HepG2 (cell line): ENCODE measurements around the gene ZNF302. TPM values are rescaled to one million over a fixed set of nuclear protein-coding genes. Genes with fewer than 3 reads are reported as not detected.

Source experiments
- ATAC-seq: fragments of 200-7000 bp; cut with Tn5 transposase; 3 replicates; pipeline ENCODE4 v1.9.1; 2020; ENCODE audit warnings: mild to moderate bottlenecking, moderate library complexity
- BruUV-seq: library from RNA; stranded (reverse); fragments of 400-500 nt; replicated peaks from 2 replicates; lab custom pipeline; 2021; lab: Mats Ljungman, UMichigan
- CTCF ChIA-PET: fragments of 300-600 bp; formaldehyde crosslinking; extraction: SDS; loops from one replicate; lab custom pipeline; 2021; ENCODE audit warnings: low total read pairs, inconsistent platforms, low intra/inter-chr PET ratio; lab: Yijun Ruan, JAX
- POLR2A ChIA-PET: fragments of 350-600 bp; sonication (Branson Sonifier 250); formaldehyde crosslinking; loops from one replicate; lab custom pipeline; 2020; ENCODE audit warnings: antibody characterized with exemption, inconsistent platforms; lab: Yijun Ruan, JAX
- DNase-seq: peaks from one replicate; pipeline ENCODE4 v3.0.0-alpha.2; 2015; ENCODE audit warnings: low spot score
- FAIRE-seq: peaks from 3 replicates; lab custom pipeline; 2011; peaks lifted over from hg19 to GRCh38; lab: Jason Lieb, UNC
- H2AFZ ChIP-seq: one replicate; pipeline ENCODE4 v1.6.1; 2011; ENCODE audit warnings: low read length, inconsistent platforms
- H3K27ac ChIP-seq: fragments of 300-600 bp; 3 replicates; pipeline ENCODE4 v1.8.0; 2011; ENCODE audit warnings: mixed run types, mild to moderate bottlenecking, mixed read lengths, low read length, inconsistent platforms; ENCODE audit not compliant: insufficient read depth; ENCODE audit errors: extremely low read length
- H3K27me3 ChIP-seq, 2 experiments: fragments of 200-600 bp in 1 of 2; 2 replicates in 1 of 2; 3 replicates in 1 of 2; pipeline versions ENCODE4 v1.6.0 to v1.8.0; 2011; ENCODE audit warnings: low read length in 2 of 2, mild to moderate bottlenecking in 2 of 2, moderate library complexity in 2 of 2, inconsistent platforms in 1 of 2; ENCODE audit not compliant: insufficient read depth in 2 of 2, control insufficient read depth in 1 of 2
- H3K36me3 ChIP-seq, 2 experiments: fragments of 200-600 bp in 1 of 2; replicated peaks in 1 of 2; 2 replicates in 1 of 2; 3 replicates in 1 of 2; pipeline versions ENCODE4 v1.5.1 to v1.8.0; 2011; ENCODE audit warnings: low read length in 2 of 2, inconsistent platforms in 1 of 2; ENCODE audit not compliant: insufficient read depth in 2 of 2, control insufficient read depth in 1 of 2
- H3K4me1 ChIP-seq: 2 replicates; pipeline ENCODE4 v1.5.1; 2012; ENCODE audit warnings: low read length, inconsistent platforms; ENCODE audit not compliant: insufficient read depth
- H3K4me2 ChIP-seq: 2 replicates; pipeline ENCODE4 v1.6.0; 2011; ENCODE audit warnings: low read depth, low read length, inconsistent platforms
- H3K4me3 ChIP-seq, 3 experiments: fragments of 200-600 bp in 1 of 3; sonication (generic), shearing (Covaris generic) in 1 of 3; replicated peaks in 1 of 3; 2 replicates each; pipeline ENCODE4 v1.5.1; 2011 to 2016; ENCODE audit warnings: low read length in 3 of 3, inconsistent platforms in 2 of 3, low read depth in 2 of 3, mild to moderate bottlenecking in 2 of 3, control low read depth in 1 of 3, mixed read lengths in 1 of 3; ENCODE audit not compliant: insufficient read depth in 1 of 3
- H3K79me2 ChIP-seq: one replicate; pipeline ENCODE4 v1.6.1; 2011; ENCODE audit warnings: low read length, inconsistent platforms; ENCODE audit not compliant: insufficient read depth
- H3K9ac ChIP-seq: 2 replicates; pipeline ENCODE4 v1.6.0; 2011; ENCODE audit warnings: mild to moderate bottlenecking, low read depth, low read length, inconsistent platforms; ENCODE audit not compliant: insufficient read depth
- H3K9me3 ChIP-seq: 2 replicates; pipeline ENCODE4 v1.5.1; 2012; ENCODE audit warnings: mild to moderate bottlenecking, low read length
- H4K20me1 ChIP-seq: 2 replicates; pipeline ENCODE4 v1.6.0; 2011; ENCODE audit warnings: inconsistent platforms, mild to moderate bottlenecking, low read length, moderate library complexity; ENCODE audit not compliant: insufficient read depth
- ATF6 ChIP-seq: sonication (generic); formaldehyde crosslinking; conservative IDR thresholded peaks from 2 replicates; pipeline ENCODE4 v1.4.0; 2020; ENCODE audit warnings: missing genetic modification reagents
- CBFB ChIP-seq: sonication (generic); formaldehyde crosslinking; IDR thresholded peaks from 2 replicates; pipeline ENCODE4 v1.4.0; 2020; ENCODE audit warnings: missing genetic modification reagents
- HINFP ChIP-seq: sonication (generic); formaldehyde crosslinking; IDR thresholded peaks from 2 replicates; pipeline ENCODE4 v1.4.0; 2020; ENCODE audit warnings: low read depth, mild to moderate bottlenecking, missing genetic modification reagents
- KLF12 ChIP-seq: sonication (generic); formaldehyde crosslinking; IDR thresholded peaks from 2 replicates; pipeline ENCODE4 v1.4.0; 2020; ENCODE audit warnings: missing genetic modification reagents, borderline replicate concordance
- SIX4 ChIP-seq: sonication (generic); formaldehyde crosslinking; IDR thresholded peaks from 2 replicates; pipeline ENCODE4 v1.4.0; 2020; ENCODE audit warnings: missing genetic modification reagents
- SMARCC2 ChIP-seq: fragments of 450-650 bp; IDR thresholded peaks from 2 replicates; pipeline ENCODE4 v1.6.1; 2017; ENCODE audit warnings: antibody characterized with exemption, mild to moderate bottlenecking
- SMARCE1 ChIP-seq: fragments of 450-650 bp; IDR thresholded peaks from 2 replicates; pipeline ENCODE4 v1.6.1; 2017; ENCODE audit warnings: borderline replicate concordance
- ZHX2 ChIP-seq, 2 experiments: sonication (generic) in 1 of 2; formaldehyde crosslinking in 1 of 2; IDR thresholded peaks; 2 replicates each; pipeline versions ENCODE4 v1.6.1 to v1.9.0; 2014 to 2022; ENCODE audit warnings: antibody characterized with exemption in 1 of 2, borderline replicate concordance in 1 of 2, inconsistent platforms in 1 of 2, low read depth in 1 of 2, missing genetic modification reagents in 1 of 2
- ZKSCAN5 ChIP-seq: sonication (generic); formaldehyde crosslinking; IDR thresholded peaks from 2 replicates; pipeline ENCODE4 v1.5.1; 2020; ENCODE audit warnings: mild to moderate bottlenecking, missing genetic modification reagents
- ZNF232 ChIP-seq: sonication (generic); formaldehyde crosslinking; IDR thresholded peaks from 2 replicates; pipeline ENCODE4 v1.4.0; 2020; ENCODE audit warnings: missing genetic modification reagents, borderline replicate concordance
- ZNF432 ChIP-seq: sonication (generic); formaldehyde crosslinking; IDR thresholded peaks from 2 replicates; pipeline ENCODE4 v1.5.0; 2020; ENCODE audit warnings: missing genetic modification reagents, mild to moderate bottlenecking, borderline replicate concordance
- ZNF616 ChIP-seq: sonication (generic); formaldehyde crosslinking; IDR thresholded peaks from 2 replicates; pipeline ENCODE4 v1.5.0; 2020; ENCODE audit warnings: low read depth, mild to moderate bottlenecking, missing genetic modification reagents
- WGBS: methylation state at CpG from one replicate; pipeline ENCODE4 v1.1.6; 2017; ENCODE audit warnings: low lambda C conversion rate; 5-methylcytosine and 5-hydroxymethylcytosine counted together
- in situ Hi-C: cut with HindIII; loops from 2 replicates; pipeline ENCODE4 v1.10.0; 2017; ENCODE audit warnings: low pct_unique_long_range_greater_than_20kb; ENCODE audit not compliant: extremely low pct_ligation_motif_present
- intact Hi-C: fragments of 100-400 bp; cut with micrococcal nuclease; formaldehyde crosslinking; loops from one replicate; pipeline ENCODE4 v1.10.0; 2022; ENCODE audit not compliant: unreplicated experiment
- polyA plus RNA-seq, 8 experiments: library from polyadenylated mRNA; depleted of rRNA in 3 of 8; stranded (reverse) in 7 of 8; unstranded in 1 of 8; fragments of >200 nt; fragmentation: Illumina TruSeq in 4 of 8; extraction: Trizol in 4 of 8; gene quantifications; 2 replicates each; pipeline versions ENCODE4 v1.2.1 to v1.2.3, GENCODE V29; 2011 to 2016; ENCODE audit warnings: low read depth in 4 of 8, missing spikeins in 1 of 8, mixed read lengths in 1 of 8; ENCODE audit not compliant: insufficient read depth in 1 of 8
- total RNA-seq, 5 experiments: library from RNA; depleted of rRNA; stranded (reverse); fragments of >200 nt; fragmentation: Illumina TruSeq; extraction: Trizol; gene quantifications; 2 replicates each; pipeline ENCODE4 v1.2.3, GENCODE V29; 2016; ENCODE audit warnings: low read depth in 1 of 5

The ZNF302 gene
- total and polyA plus RNA-seq, 2 of the 13 experiments (the other 11 are each of a cell fraction or from before 2014, with no cell fraction given): not detected

GRCh38 chr19:34686455-34686854 lies 9.0 kb downstream of the ZNF302 start:
- ChIA-PET CTCF (no interaction called here), POLR2A (interaction anchor here (1.7 kb wide), 1 partner anchor 13 kb away, joined by 4 read pairs; no protein-coding TSS in a partner anchor)
- Histone ChIP-seq H3K4me2 (no peak overlapping the region), H3K36me3 (no peaks in the 10 kb centered on the region), H3K27me3 (no peaks in the 10 kb centered on the region; a peak in 1 of 5 replicates), H4K20me1 (no peaks in the 10 kb centered on the region), H3K4me3 (no peak overlapping the region), H3K9me3 (peaks cover 14% of the 10 kb centered on the region), H3K27ac (no peak overlapping the region), H3K9ac (no peak overlapping the region), H3K79me2 (no peaks in the 10 kb centered on the region), H2AFZ (no peak overlapping the region), H3K4me1 (peaks cover 15% of the 10 kb centered on the region)
- BruUV-seq: no TSS peak
- ATAC-seq (no peak), DNase-seq (no peak), FAIRE-seq (no peak)
- intact Hi-C loops: no loop called here
- in situ Hi-C loops: no loop called here
- 43% methylated on average over 5 of the region's 5 CpGs for WGBS
- TF ChIP-seq ZKSCAN5 (CRISPR knock-in tag) (no peak), ZNF232 (CRISPR knock-in tag) (no peak), HINFP (CRISPR knock-in tag) (no peak), SMARCE1 (no peak), KLF12 (CRISPR knock-in tag) (no peak), SMARCC2 (no peak), ZHX2 (IDR thresholded peaks at IDR 0.05; ENCODE audit: low read depth) (no peak), ZHX2 (CRISPR knock-in tag; IDR thresholded peaks at IDR 0.05; ENCODE audit: borderline replicate concordance) (no peak), SIX4 (CRISPR knock-in tag) (no peak), ZNF432 (no peak), ATF6 (CRISPR knock-in tag) (no peak), ZNF616 (CRISPR knock-in tag) (no peak), CBFB (CRISPR knock-in tag) (no peak)
